Panc1 (cell line): ENCODE data around the gene CCDC92B.

Source experiments
- CTCF ChIP-seq: fragments of 450-650 bp; IDR thresholded peaks from 2 replicates; pipeline ENCODE4 v1.5.1; 2017; ENCODE audit warnings: mild to moderate bottlenecking
- POLR2AphosphoS5 ChIP-seq: IDR thresholded peaks from 2 replicates; pipeline ENCODE4 v1.6.1; 2012; ENCODE audit warnings: mild to moderate bottlenecking, low read depth, low read length, moderate library complexity
- REST ChIP-seq, 2 experiments: IDR thresholded peaks; 2 replicates each; pipeline ENCODE4 v1.6.1; 2011 to 2012; ENCODE audit warnings: low read depth in 2 of 2, control low read depth in 1 of 2, low read length in 1 of 2, mild to moderate bottlenecking in 1 of 2, moderate library complexity in 1 of 2; ENCODE audit not compliant: insufficient read depth in 1 of 2

DNA sequence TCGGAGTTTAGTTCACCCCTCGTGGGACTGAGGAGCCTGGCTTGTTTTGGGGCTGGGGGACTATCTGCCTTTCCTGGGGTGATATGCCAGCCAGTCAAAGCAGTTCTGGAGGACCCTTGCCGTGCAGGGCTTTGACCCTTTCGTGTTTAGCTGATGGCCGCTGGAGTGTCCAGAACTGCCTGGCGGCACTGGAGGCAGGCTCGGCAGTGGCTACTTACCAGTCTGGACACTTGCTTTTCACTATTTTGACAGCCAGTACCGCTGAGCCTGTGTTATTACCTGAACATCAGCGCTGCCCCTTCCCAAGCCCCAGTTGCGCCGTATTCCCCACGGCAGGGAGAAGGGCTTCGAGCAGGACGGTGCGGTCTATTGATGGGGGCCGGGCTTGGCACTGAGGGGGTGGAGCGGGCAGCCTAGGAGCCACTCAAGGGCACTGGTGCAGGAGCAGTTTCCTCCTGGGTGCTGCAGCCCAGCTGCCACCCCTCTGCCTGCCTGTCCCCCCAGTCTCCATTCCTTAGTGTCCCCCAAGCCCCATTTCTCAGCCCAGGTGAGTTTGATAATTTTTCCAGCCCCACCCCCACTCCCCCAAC is 18.6 kb downstream of the CCDC92B start:
- TF ChIP-seq CTCF (no peak), REST (IDR thresholded peaks at IDR 0.05; ENCODE audit: insufficient read depth in 1 of 2, low read depth in 2 of 2, low read length in 1 of 2) (no peak), POLR2AphosphoS5 (no peak)
